GM12878 (cell line): ENCODE measurements around the gene TEX36. TPM values are rescaled to one million over a fixed set of nuclear protein-coding genes. Genes with fewer than 3 reads are reported as not detected.

Experiments used
- ATAC-seq: fragments of 200-7000 bp; cut with Tn5 transposase; 3 replicates; pipeline ENCODE4 v1.9.1; 2020; ENCODE audit warnings: mild to moderate bottlenecking, moderate library complexity
- BruUV-seq: library from RNA; stranded (reverse); fragments of 400-500 nt; replicated peaks from 2 replicates; lab custom pipeline; 2021; lab: Mats Ljungman, UMichigan
- CTCF ChIA-PET: fragments of 300-600 bp; sonication (Branson Sonifier 250); formaldehyde crosslinking; extraction: SDS; loops from one replicate; lab custom pipeline; 2021; ENCODE audit warnings: inconsistent platforms; lab: Yijun Ruan, JAX
- POLR2A ChIA-PET: fragments of 350-600 bp; formaldehyde crosslinking; extraction: SDS; loops from one replicate; lab custom pipeline; 2021; ENCODE audit warnings: inconsistent platforms; lab: Charles Lee
- RAD21 ChIA-PET: fragments of 300-600 bp; sonication (Branson Sonifier 250); formaldehyde crosslinking; loops from one replicate; lab custom pipeline; 2023; ENCODE audit warnings: antibody characterized with exemption; ENCODE audit not compliant: unreplicated experiment; lab: Charles Lee
- SMC1A ChIA-PET: fragments of 300-600 bp; sonication (Branson Sonifier 250); formaldehyde crosslinking; loops from one replicate; lab custom pipeline; 2023; ENCODE audit not compliant: unreplicated experiment, uncharacterized antibody; lab: Charles Lee
- DNase-seq: peaks from one replicate; pipeline ENCODE4 v3.0.0-alpha.2; 2011; ENCODE audit warnings: low read depth, low spot score
- FAIRE-seq: peaks from 3 replicates; lab custom pipeline; 2011; peaks lifted over from hg19 to GRCh38; lab: Jason Lieb, UNC
- H2AFZ ChIP-seq: 2 replicates; pipeline ENCODE4 v1.6.0; 2011; ENCODE audit warnings: low read depth, low read length, control low read depth; ENCODE audit not compliant: control insufficient read depth
- H3K27ac ChIP-seq: 2 replicates; pipeline ENCODE4 v1.5.1; 2011; ENCODE audit warnings: control low read depth; ENCODE audit not compliant: control insufficient read depth, insufficient read depth
- H3K27me3 ChIP-seq, 2 experiments: replicated peaks in 1 of 2; 2 replicates each; pipeline versions ENCODE4 v1.6.0 to v1.6.1; 2011; ENCODE audit warnings: low read length in 1 of 2; ENCODE audit not compliant: control insufficient read depth in 2 of 2, insufficient read depth in 2 of 2
- H3K36me3 ChIP-seq, 2 experiments: 2 replicates each; pipeline ENCODE4 v1.5.1; 2011; ENCODE audit warnings: low read length in 1 of 2; ENCODE audit not compliant: control insufficient read depth in 2 of 2, insufficient read depth in 2 of 2
- H3K4me1 ChIP-seq: 2 replicates; pipeline ENCODE4 v1.6.1; 2011; ENCODE audit warnings: mild to moderate bottlenecking, low read length, moderate library complexity, mixed read lengths; ENCODE audit not compliant: control insufficient read depth, insufficient read depth
- H3K4me2 ChIP-seq: 2 replicates; pipeline ENCODE4 v1.6.0; 2011; ENCODE audit warnings: control low read depth; ENCODE audit not compliant: control insufficient read depth, insufficient read depth
- H3K4me3 ChIP-seq: fragments of 200-600 bp; sonication (generic); 2 replicates; pipeline ENCODE4 v1.5.1; 2016
- H3K79me2 ChIP-seq: 2 replicates; pipeline ENCODE4 v1.6.0; 2011; ENCODE audit warnings: low read length; ENCODE audit not compliant: control insufficient read depth, insufficient read depth
- H3K9ac ChIP-seq: 2 replicates; pipeline ENCODE4 v1.8.0; 2011; ENCODE audit warnings: low read length, control low read depth, mixed read lengths; ENCODE audit not compliant: control insufficient read depth, insufficient read depth
- H3K9me3 ChIP-seq: replicated peaks from 3 replicates; pipeline ENCODE4 v1.5.1; 2011; ENCODE audit warnings: mild to moderate bottlenecking, low read length; ENCODE audit not compliant: control insufficient read depth, insufficient read depth
- H4K20me1 ChIP-seq: 2 replicates; pipeline ENCODE4 v1.6.0; 2011; ENCODE audit not compliant: control insufficient read depth, insufficient read depth
- CHD4 ChIP-seq: fragments of 200-600 bp; sonication (generic); IDR thresholded peaks from 2 replicates; pipeline ENCODE4 v1.6.1; 2016; ENCODE audit warnings: mild to moderate bottlenecking
- CREB1 ChIP-seq: IDR thresholded peaks from 2 replicates; pipeline ENCODE4 v1.6.1; 2012; ENCODE audit warnings: low read depth, mild to moderate bottlenecking, inconsistent platforms
- GATAD2B ChIP-seq: fragments of 450-650 bp; conservative IDR thresholded peaks from 2 replicates; pipeline ENCODE4 v1.6.1; 2017; ENCODE audit warnings: low read depth, mild to moderate bottlenecking, moderate library complexity
- LARP7 ChIP-seq: fragments of 450-650 bp; IDR thresholded peaks from 2 replicates; pipeline ENCODE4 v1.6.1; 2017; ENCODE audit warnings: mild to moderate bottlenecking
- RAD21 ChIP-seq: IDR thresholded peaks from 2 replicates; pipeline ENCODE4 v1.6.1; 2011; ENCODE audit warnings: mild to moderate bottlenecking, low read depth, low read length, moderate library complexity; ENCODE audit not compliant: insufficient read depth
- SMC3 ChIP-seq: IDR thresholded peaks from 2 replicates; pipeline ENCODE4 v1.6.1; 2011; ENCODE audit warnings: low read length, improper control_type of control experiment, borderline replicate concordance
- TCF3 ChIP-seq: IDR thresholded peaks from 2 replicates; pipeline ENCODE4 v1.6.1; 2012; ENCODE audit warnings: low read depth, mild to moderate bottlenecking, low read length, borderline replicate concordance; ENCODE audit not compliant: insufficient read depth
- WRNIP1 ChIP-seq: IDR thresholded peaks from 2 replicates; pipeline ENCODE4 v1.6.1; 2011; ENCODE audit warnings: low read depth, low read length, improper control_type of control experiment, borderline replicate concordance
- WGBS: methylation state at CpG from one replicate; pipeline ENCODE4 v1.1.6; 2016; ENCODE audit warnings: low lambda C conversion rate; ENCODE audit not compliant: insufficient replicate concordance, insufficient coverage; ENCODE audit errors: missing lambda C conversion rate; 5-methylcytosine and 5-hydroxymethylcytosine counted together
- in situ Hi-C: fragments of 300-500 bp; cut with MboI; formaldehyde crosslinking; loops from 9 replicates; pipeline ENCODE4 v1.14.3; 2018; ENCODE audit warnings: mixed read lengths
- intact Hi-C: fragments of 100-400 bp; cut with micrococcal nuclease; formaldehyde crosslinking; loops from one replicate; pipeline ENCODE4 v1.14.2; 2022; ENCODE audit not compliant: unreplicated experiment
- polyA plus RNA-seq, 11 experiments: library from polyadenylated mRNA; depleted of rRNA in 4 of 11; unstranded in 6 of 11; stranded (reverse) in 5 of 11; fragments of >200 nt; fragmentation: Nextera tagmentation in 4 of 11; fragmentation: Illumina TruSeq in 1 of 11; extraction: Ambion mirVana in 4 of 11; extraction: Trizol in 1 of 11; gene quantifications; 1 replicate in 1 of 11; 2 replicates in 10 of 11; pipeline versions ENCODE4 v1.2.1 to v1.2.3, GENCODE V29; 2011 to 2016; ENCODE audit warnings: inconsistent platforms in 2 of 11, missing spikeins in 2 of 11, low read depth in 1 of 11
- total RNA-seq, 4 experiments: library from RNA; depleted of rRNA in 3 of 4; stranded (reverse); fragments of >200 nt in 3 of 4; fragmentation: Illumina TruSeq in 1 of 4; extraction: Trizol in 1 of 4; gene quantifications; 2 replicates each; pipeline versions ENCODE4 v1.2.1 to v1.2.3, GENCODE V29; 2013 to 2021
- TF ChIP-seq, protein P1 (sequence below): IDR thresholded peaks from 2 replicates; pipeline ENCODE4 v1.6.1; 2012; ENCODE audit warnings: low read depth, low read length, improper control_type of control experiment
- TF ChIP-seq, protein P2 (sequence below): IDR thresholded peaks from 2 replicates; pipeline ENCODE4 v1.6.1; 2012; ENCODE audit warnings: mild to moderate bottlenecking, low read depth, low read length
- TF ChIP-seq, protein P3 (sequence below), 3 experiments: IDR thresholded peaks in 2 of 3; conservative IDR thresholded peaks in 1 of 3; 2 replicates each; pipeline ENCODE4 v1.5.1; 2011; ENCODE audit warnings: low read depth in 3 of 3, low read length in 3 of 3, mild to moderate bottlenecking in 3 of 3, control low read depth in 2 of 3, moderate library complexity in 2 of 3, inconsistent platforms in 1 of 3, mixed read lengths in 1 of 3; ENCODE audit not compliant: control insufficient read depth in 2 of 3, insufficient read depth in 1 of 3; ENCODE audit errors: extremely low read depth in 1 of 3

TEX36 gene
- total and polyA plus RNA-seq, 10 of the 15 experiments (the other 5 are each of a cell fraction or from before 2014, with no cell fraction given), result not detected

DNA sequence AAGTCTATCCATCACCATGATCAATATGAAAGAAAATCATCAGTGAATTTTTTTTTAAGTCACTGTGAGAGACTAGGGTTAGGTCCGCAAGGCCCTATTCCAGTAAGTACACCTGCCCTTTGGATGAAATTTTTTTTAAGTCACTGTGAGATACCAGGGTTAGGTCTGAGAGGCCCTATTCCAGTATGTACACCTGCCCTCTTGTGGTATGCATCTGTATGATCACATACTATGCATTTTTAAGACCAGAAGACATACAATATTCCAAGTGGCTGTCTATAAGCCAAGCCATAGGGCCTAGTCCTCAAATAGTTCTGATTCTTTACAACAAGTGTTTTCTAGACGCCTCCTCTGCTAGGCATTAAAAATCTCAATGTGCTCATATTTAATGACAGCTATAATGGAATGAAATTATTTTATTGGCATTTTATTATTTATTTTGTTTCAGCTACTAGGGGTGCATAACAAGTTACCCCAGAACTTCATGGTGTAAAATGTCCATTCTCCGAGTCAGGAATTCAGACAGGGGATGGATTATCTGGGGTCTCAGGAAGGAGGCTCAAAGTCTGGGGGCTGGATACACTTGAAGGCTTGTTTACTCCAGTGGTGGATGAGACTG, 53.1 kb downstream of the TEX36 start:
- ATAC-seq (peak; percentile 84), FAIRE-seq (no peak)

More for the DNA sequence above, 53.1 kb downstream of the TEX36 start:
- ChIA-PET POLR2A (no interaction called here), RAD21 (interaction anchor here (1.6 kb wide), 1 partner anchor 582 kb away, joined by 4 read pairs; no protein-coding TSS in a partner anchor), CTCF (interaction anchor here (0.6 to 2.7 kb wide), 5 partner anchors 10 to 637 kb away, joined by 3 to 13 read pairs (median 5); no protein-coding TSS in a partner anchor), SMC1A (no interaction called here)
- no peak for DNase-seq
- Histone ChIP-seq H3K4me3 (no peak overlapping the region), H2AFZ (no peak overlapping the region), H3K9me3 (no peaks in the 10 kb centered on the region), H3K79me2 (no peaks in the 10 kb centered on the region), H3K36me3 (no peaks in the 10 kb centered on the region), H3K27me3 (no peaks in the 10 kb centered on the region), H3K9ac (no peak overlapping the region), H4K20me1 (no peaks in the 10 kb centered on the region), H3K27ac (no peak overlapping the region), H3K4me1 (no peaks in the 10 kb centered on the region), H3K4me2 (no peak overlapping the region)
- intact Hi-C loops, result loop anchor here (1.0 kb wide), 1 partner anchor 582 kb away; no protein-coding TSS in a partner anchor
- TF ChIP-seq LARP7 (no peak), GATAD2B (no peak), WRNIP1 (no peak), SMC3 (peak; percentile 39; the same call in 1 of the 2 replicates), RAD21 (peak; percentile 44), CHD4 (no peak), TCF3 (no peak), CREB1 (no peak)
- TF ChIP-seq, protein P1, sequence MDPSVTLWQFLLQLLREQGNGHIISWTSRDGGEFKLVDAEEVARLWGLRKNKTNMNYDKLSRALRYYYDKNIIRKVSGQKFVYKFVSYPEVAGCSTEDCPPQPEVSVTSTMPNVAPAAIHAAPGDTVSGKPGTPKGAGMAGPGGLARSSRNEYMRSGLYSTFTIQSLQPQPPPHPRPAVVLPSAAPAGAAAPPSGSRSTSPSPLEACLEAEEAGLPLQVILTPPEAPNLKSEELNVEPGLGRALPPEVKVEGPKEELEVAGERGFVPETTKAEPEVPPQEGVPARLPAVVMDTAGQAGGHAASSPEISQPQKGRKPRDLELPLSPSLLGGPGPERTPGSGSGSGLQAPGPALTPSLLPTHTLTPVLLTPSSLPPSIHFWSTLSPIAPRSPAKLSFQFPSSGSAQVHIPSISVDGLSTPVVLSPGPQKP, result no peak
- TF ChIP-seq, protein P2, sequence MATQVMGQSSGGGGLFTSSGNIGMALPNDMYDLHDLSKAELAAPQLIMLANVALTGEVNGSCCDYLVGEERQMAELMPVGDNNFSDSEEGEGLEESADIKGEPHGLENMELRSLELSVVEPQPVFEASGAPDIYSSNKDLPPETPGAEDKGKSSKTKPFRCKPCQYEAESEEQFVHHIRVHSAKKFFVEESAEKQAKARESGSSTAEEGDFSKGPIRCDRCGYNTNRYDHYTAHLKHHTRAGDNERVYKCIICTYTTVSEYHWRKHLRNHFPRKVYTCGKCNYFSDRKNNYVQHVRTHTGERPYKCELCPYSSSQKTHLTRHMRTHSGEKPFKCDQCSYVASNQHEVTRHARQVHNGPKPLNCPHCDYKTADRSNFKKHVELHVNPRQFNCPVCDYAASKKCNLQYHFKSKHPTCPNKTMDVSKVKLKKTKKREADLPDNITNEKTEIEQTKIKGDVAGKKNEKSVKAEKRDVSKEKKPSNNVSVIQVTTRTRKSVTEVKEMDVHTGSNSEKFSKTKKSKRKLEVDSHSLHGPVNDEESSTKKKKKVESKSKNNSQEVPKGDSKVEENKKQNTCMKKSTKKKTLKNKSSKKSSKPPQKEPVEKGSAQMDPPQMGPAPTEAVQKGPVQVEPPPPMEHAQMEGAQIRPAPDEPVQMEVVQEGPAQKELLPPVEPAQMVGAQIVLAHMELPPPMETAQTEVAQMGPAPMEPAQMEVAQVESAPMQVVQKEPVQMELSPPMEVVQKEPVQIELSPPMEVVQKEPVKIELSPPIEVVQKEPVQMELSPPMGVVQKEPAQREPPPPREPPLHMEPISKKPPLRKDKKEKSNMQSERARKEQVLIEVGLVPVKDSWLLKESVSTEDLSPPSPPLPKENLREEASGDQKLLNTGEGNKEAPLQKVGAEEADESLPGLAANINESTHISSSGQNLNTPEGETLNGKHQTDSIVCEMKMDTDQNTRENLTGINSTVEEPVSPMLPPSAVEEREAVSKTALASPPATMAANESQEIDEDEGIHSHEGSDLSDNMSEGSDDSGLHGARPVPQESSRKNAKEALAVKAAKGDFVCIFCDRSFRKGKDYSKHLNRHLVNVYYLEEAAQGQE, result no peak
- TF ChIP-seq, protein P3, sequence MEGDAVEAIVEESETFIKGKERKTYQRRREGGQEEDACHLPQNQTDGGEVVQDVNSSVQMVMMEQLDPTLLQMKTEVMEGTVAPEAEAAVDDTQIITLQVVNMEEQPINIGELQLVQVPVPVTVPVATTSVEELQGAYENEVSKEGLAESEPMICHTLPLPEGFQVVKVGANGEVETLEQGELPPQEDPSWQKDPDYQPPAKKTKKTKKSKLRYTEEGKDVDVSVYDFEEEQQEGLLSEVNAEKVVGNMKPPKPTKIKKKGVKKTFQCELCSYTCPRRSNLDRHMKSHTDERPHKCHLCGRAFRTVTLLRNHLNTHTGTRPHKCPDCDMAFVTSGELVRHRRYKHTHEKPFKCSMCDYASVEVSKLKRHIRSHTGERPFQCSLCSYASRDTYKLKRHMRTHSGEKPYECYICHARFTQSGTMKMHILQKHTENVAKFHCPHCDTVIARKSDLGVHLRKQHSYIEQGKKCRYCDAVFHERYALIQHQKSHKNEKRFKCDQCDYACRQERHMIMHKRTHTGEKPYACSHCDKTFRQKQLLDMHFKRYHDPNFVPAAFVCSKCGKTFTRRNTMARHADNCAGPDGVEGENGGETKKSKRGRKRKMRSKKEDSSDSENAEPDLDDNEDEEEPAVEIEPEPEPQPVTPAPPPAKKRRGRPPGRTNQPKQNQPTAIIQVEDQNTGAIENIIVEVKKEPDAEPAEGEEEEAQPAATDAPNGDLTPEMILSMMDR (IDR thresholded peaks at IDR 0.05 in 2 of 3, conservative IDR thresholded peaks at IDR 0.05 in 1 of 3; ENCODE audit: control insufficient read depth in 2 of 3, extremely low read depth in 1 of 3, insufficient read depth in 1 of 3, low read depth in 3 of 3, low read length in 3 of 3), result peak; percentile 39 to 46 (median 41); a peak in 5 of 6 replicates
- WGBS, result 5% methylated on average over 3 of the region's 3 CpGs
- in situ Hi-C loops, result loop anchor here (5.0 kb wide), 1 partner anchor 583 kb away; no protein-coding TSS in a partner anchor
- BruUV-seq, result no TSS peak
